HepG2 (cell line): ENCODE data around the gene TACO1. TPM values are rescaled to one million over a fixed set of nuclear protein-coding genes. Genes with fewer than 3 reads are reported as not detected.

Experiments
- ARID2 ChIP-seq: sonication (generic); formaldehyde crosslinking; IDR thresholded peaks from 2 replicates; pipeline ENCODE4 v1.8.1; 2022; ENCODE audit warnings: mild to moderate bottlenecking, missing genetic modification reagents, borderline replicate concordance
- ATF6 ChIP-seq: sonication (generic); formaldehyde crosslinking; conservative IDR thresholded peaks from 2 replicates; pipeline ENCODE4 v1.4.0; 2020; ENCODE audit warnings: missing genetic modification reagents
- E2F2 ChIP-seq: sonication (generic); formaldehyde crosslinking; IDR thresholded peaks from 2 replicates; pipeline ENCODE4 v1.4.0; 2020; ENCODE audit warnings: missing genetic modification reagents, borderline replicate concordance
- GTF3A ChIP-seq: sonication (generic); formaldehyde crosslinking; conservative IDR thresholded peaks from 2 replicates; pipeline ENCODE4 v1.4.0; 2020; ENCODE audit warnings: mild to moderate bottlenecking, missing genetic modification reagents
- ISX ChIP-seq: sonication (generic); formaldehyde crosslinking; conservative IDR thresholded peaks from 2 replicates; pipeline ENCODE4 v1.5.0; 2020; ENCODE audit warnings: missing genetic modification reagents
- KAT7 ChIP-seq: IDR thresholded peaks from 2 replicates; pipeline ENCODE4 v1.6.1; 2018; ENCODE audit warnings: borderline replicate concordance, missing compliant biosample characterization
- KLF6 ChIP-seq: IDR thresholded peaks from 2 replicates; pipeline ENCODE4 v1.8.0; 2016; ENCODE audit warnings: missing biosample characterization, missing genetic modification reagents
- MATR3 ChIP-seq: sonication (generic); formaldehyde crosslinking; IDR thresholded peaks from 2 replicates; pipeline ENCODE4 v1.4.0; 2020; ENCODE audit warnings: missing genetic modification reagents
- MTA1 ChIP-seq: sonication (generic); formaldehyde crosslinking; IDR thresholded peaks from 2 replicates; pipeline ENCODE4 v1.4.0; 2020; ENCODE audit warnings: missing genetic modification reagents, mild to moderate bottlenecking, borderline replicate concordance
- SP140L ChIP-seq: sonication (generic); formaldehyde crosslinking; IDR thresholded peaks from 2 replicates; pipeline ENCODE4 v1.4.0; 2020; ENCODE audit warnings: missing genetic modification reagents, borderline replicate concordance
- ZBTB26 ChIP-seq: IDR thresholded peaks from 2 replicates; pipeline ENCODE4 v1.6.1; 2016; ENCODE audit warnings: missing compliant biosample characterization, missing genetic modification reagents, borderline replicate concordance
- ZBTB33 ChIP-seq: sonication (generic); formaldehyde crosslinking; IDR thresholded peaks from 2 replicates; pipeline ENCODE4 v1.4.0; 2020; ENCODE audit warnings: missing genetic modification reagents
- ZBTB49 ChIP-seq: sonication (generic); formaldehyde crosslinking; IDR thresholded peaks from 2 replicates; pipeline ENCODE4 v1.4.0; 2020; ENCODE audit warnings: missing genetic modification reagents, borderline replicate concordance
- ZNF225 ChIP-seq: sonication (generic); formaldehyde crosslinking; IDR thresholded peaks from 2 replicates; pipeline ENCODE4 v1.4.0; 2020; ENCODE audit warnings: mild to moderate bottlenecking, missing genetic modification reagents
- ZNF496 ChIP-seq: sonication (generic); formaldehyde crosslinking; IDR thresholded peaks from 2 replicates; pipeline ENCODE4 v1.8.1; 2023; ENCODE audit warnings: mild to moderate bottlenecking, moderate library complexity, missing genetic modification reagents; ENCODE audit not compliant: insufficient replicate concordance
- ZNF605 ChIP-seq: sonication (generic); formaldehyde crosslinking; IDR thresholded peaks from 2 replicates; pipeline ENCODE4 v1.8.0; 2022; ENCODE audit warnings: mild to moderate bottlenecking, missing genetic modification reagents
- polyA plus RNA-seq, 8 experiments: library from polyadenylated mRNA; depleted of rRNA in 3 of 8; stranded (reverse) in 7 of 8; unstranded in 1 of 8; fragments of >200 nt; fragmentation: Illumina TruSeq in 4 of 8; extraction: Trizol in 4 of 8; gene quantifications; 2 replicates each; pipeline versions ENCODE4 v1.2.1 to v1.2.3, GENCODE V29; 2011 to 2016; ENCODE audit warnings: low read depth in 4 of 8, missing spikeins in 1 of 8, mixed read lengths in 1 of 8; ENCODE audit not compliant: insufficient read depth in 1 of 8
- total RNA-seq, 5 experiments: library from RNA; depleted of rRNA; stranded (reverse); fragments of >200 nt; fragmentation: Illumina TruSeq; extraction: Trizol; gene quantifications; 2 replicates each; pipeline ENCODE4 v1.2.3, GENCODE V29; 2016; ENCODE audit warnings: low read depth in 1 of 5
- TF ChIP-seq, protein P1 (sequence below): fragments of 450-650 bp; IDR thresholded peaks from 2 replicates; pipeline ENCODE4 v1.6.1; 2017

The TACO1 gene
- total and polyA plus RNA-seq, 2 of the 13 experiments (the other 11 are each of a cell fraction or from before 2014, with no cell fraction given): 34.7 to 53.6 TPM

DNA sequence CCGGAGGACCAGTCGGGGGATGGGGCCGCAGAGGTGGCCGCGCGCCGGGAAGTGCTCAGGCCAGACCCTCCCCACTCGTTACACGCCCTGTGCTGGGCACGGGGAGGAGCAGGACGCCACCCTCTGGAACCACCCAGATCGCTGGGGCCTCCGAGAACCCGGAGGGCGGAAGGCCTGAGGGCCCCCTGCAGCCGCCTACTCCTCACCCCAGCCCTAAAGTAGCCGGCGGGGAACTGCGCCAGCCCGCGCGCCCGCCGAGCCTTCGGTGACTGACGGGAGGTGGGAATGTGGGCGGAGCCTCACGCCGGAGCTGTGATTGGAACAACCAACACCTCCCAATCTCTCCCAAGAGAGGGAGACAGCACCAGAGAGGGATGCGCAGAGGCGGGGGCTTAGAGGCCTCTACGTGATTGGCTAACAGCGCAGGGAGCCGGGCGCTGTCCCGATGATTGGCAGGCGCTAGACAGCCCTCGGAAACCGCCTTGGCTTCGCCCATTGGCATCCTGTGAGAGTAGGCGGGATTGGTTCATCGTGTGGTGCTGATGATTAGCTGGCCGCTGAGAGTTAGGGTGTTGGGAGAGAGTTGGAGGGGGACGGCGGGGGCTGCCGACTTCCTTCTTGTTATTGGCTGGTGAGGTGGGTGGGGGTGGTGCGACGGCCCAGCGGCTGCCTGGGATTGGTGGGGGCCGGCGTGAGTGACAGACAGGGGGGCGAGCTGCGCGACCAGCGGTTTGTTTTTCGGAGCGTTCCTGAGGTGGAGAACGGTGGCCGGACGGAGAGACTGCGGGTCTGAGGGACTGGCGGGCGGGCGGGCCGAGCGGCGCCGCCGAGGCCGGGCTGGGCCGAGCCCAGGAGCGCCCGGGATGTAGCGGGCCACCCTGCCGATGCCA, 21.2 kb downstream of the TACO1 start, which contains the start of gene MAP3K3 (continued):
- TF ChIP-seq ZBTB26 (CRISPR knock-in tag): no peak
- TF ChIP-seq ISX: no peak
- no peak for TF ChIP-seq ZNF496
- TF ChIP-seq ARID2 (CRISPR knock-in tag): no peak; the same call in 1 of the 2 replicates
- TF ChIP-seq MATR3 (CRISPR knock-in tag): no peak
- no peak for TF ChIP-seq ATF6
- TF ChIP-seq ZBTB49 (CRISPR knock-in tag): no peak
- no peak for TF ChIP-seq SP140L (CRISPR knock-in tag)
- TF ChIP-seq MTA1 (CRISPR knock-in tag): peak; percentile 66; the same call in 1 of the 2 replicates
- TF ChIP-seq GTF3A (CRISPR knock-in tag): 0 out of 2 replicates have a peak, but pooled peaks have one; percentile 24
- TF ChIP-seq E2F2: peak; percentile 93; the same call in 1 of the 2 replicates
- peak; percentile 80; the same call in 1 of the 2 replicates for TF ChIP-seq KLF6 (CRISPR knock-in tag)
- peak; percentile 81 for TF ChIP-seq KAT7
- TF ChIP-seq ZNF225 (CRISPR knock-in tag): peak; percentile 95
- TF ChIP-seq, protein P1, sequence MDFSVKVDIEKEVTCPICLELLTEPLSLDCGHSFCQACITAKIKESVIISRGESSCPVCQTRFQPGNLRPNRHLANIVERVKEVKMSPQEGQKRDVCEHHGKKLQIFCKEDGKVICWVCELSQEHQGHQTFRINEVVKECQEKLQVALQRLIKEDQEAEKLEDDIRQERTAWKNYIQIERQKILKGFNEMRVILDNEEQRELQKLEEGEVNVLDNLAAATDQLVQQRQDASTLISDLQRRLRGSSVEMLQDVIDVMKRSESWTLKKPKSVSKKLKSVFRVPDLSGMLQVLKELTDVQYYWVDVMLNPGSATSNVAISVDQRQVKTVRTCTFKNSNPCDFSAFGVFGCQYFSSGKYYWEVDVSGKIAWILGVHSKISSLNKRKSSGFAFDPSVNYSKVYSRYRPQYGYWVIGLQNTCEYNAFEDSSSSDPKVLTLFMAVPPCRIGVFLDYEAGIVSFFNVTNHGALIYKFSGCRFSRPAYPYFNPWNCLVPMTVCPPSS: no peak
- no peak for TF ChIP-seq ZBTB33 (CRISPR knock-in tag)
- peak; percentile 93 for TF ChIP-seq ZNF605 (CRISPR knock-in tag)
